ENCODE measurements around the gene OLFM3.

GRCh38 chr1:101816262-101816661 lies 180.5 kb downstream of the OLFM3 start:
- no peak for TF ChIP-seq POLR2AphosphoS5 (IDR thresholded peaks at IDR 0.05; ENCODE audit: low read depth)
- TF ChIP-seq CTCF (conservative IDR thresholded peaks at IDR 0.05; ENCODE audit: low read depth in 2 of 2): no peak
- TF ChIP-seq ZNF331 (CRISPR knock-in tag; IDR thresholded peaks at IDR 0.05; ENCODE audit: low read depth): no peak
- TF ChIP-seq CREB1 (CRISPR knock-in tag; IDR thresholded peaks at IDR 0.05; ENCODE audit: low read depth): no peak
- no peak for TF ChIP-seq EZH2 (IDR thresholded peaks at IDR 0.05; ENCODE audit: low read depth, unreplicated experiment)
- TF ChIP-seq REST (IDR thresholded peaks at IDR 0.05; ENCODE audit: unreplicated experiment): no peak
- TF ChIP-seq ETS1 (IDR thresholded peaks at IDR 0.05): no peak
